Fibroblast of lung (primary cell): ENCODE data around the gene GADD45G. TPM values are rescaled to one million over a fixed set of nuclear protein-coding genes. Genes with fewer than 3 reads are reported as not detected.

Experiments
- DNase-seq, 2 donors: peaks; one replicate each; pipeline versions ENCODE4 v3.0.0 to v3.0.0-alpha.2; 2010; ENCODE audit warnings: low read depth in 2 of 2
- H2AFZ ChIP-seq: 2 replicates; pipeline ENCODE4 v1.5.1; 2012; ENCODE audit warnings: low read length, control low read depth, inconsistent platforms
- H3K27ac ChIP-seq: 2 replicates; pipeline ENCODE4 v1.5.1; 2011; ENCODE audit warnings: low read length, control low read depth; ENCODE audit not compliant: insufficient read depth
- H3K27me3 ChIP-seq: 2 replicates; pipeline ENCODE4 v1.5.1; 2011; ENCODE audit warnings: mild to moderate bottlenecking, low read length; ENCODE audit not compliant: control insufficient read depth, insufficient read depth
- H3K36me3 ChIP-seq: 2 replicates; pipeline ENCODE4 v1.5.1; 2011; ENCODE audit warnings: low read length; ENCODE audit not compliant: control insufficient read depth, insufficient read depth
- H3K4me1 ChIP-seq: 2 replicates; pipeline ENCODE4 v1.5.1; 2011; ENCODE audit warnings: low read length; ENCODE audit not compliant: control insufficient read depth, insufficient read depth; ENCODE audit errors: extremely low read depth
- H3K4me2 ChIP-seq: 2 replicates; pipeline ENCODE4 v1.5.1; 2011; ENCODE audit warnings: low read length, control low read depth; ENCODE audit not compliant: insufficient read depth; ENCODE audit errors: extremely low read depth
- H3K4me3 ChIP-seq, 4 experiments: fragments of 200-600 bp in 1 of 4; sonication (generic) in 1 of 4; replicated peaks in 1 of 4; 2 replicates each; pipeline ENCODE4 v1.5.1; 2011 to 2016; ENCODE audit warnings: low read length in 4 of 4, low read depth in 3 of 4, mild to moderate bottlenecking in 3 of 4, control low read depth in 2 of 4, inconsistent platforms in 1 of 4, mixed read lengths in 1 of 4; ENCODE audit not compliant: insufficient read depth in 1 of 4; ENCODE audit errors: control extremely low read depth in 1 of 4
- H3K79me2 ChIP-seq: 2 replicates; pipeline ENCODE4 v1.5.1; 2012; ENCODE audit warnings: mild to moderate bottlenecking, low read length, inconsistent platforms; ENCODE audit not compliant: control insufficient read depth, insufficient read depth
- H3K9ac ChIP-seq: 2 replicates; pipeline ENCODE4 v1.5.1; 2011; ENCODE audit warnings: mild to moderate bottlenecking, low read length, control low read depth; ENCODE audit not compliant: insufficient read depth
- H3K9me3 ChIP-seq: 2 replicates; pipeline ENCODE4 v1.5.1; 2012; ENCODE audit warnings: low read depth, low read length; ENCODE audit not compliant: control insufficient read depth, insufficient read depth
- H4K20me1 ChIP-seq: 2 replicates; pipeline ENCODE4 v1.5.1; 2011; ENCODE audit warnings: low read length; ENCODE audit not compliant: control insufficient read depth, insufficient read depth; ENCODE audit errors: extremely low read depth
- EZH2 ChIP-seq: IDR thresholded peaks from 2 replicates; pipeline ENCODE4 v1.5.1; 2012; ENCODE audit warnings: low read length, control low read depth, mild to moderate bottlenecking; ENCODE audit errors: missing control alignments
- polyA plus RNA-seq, 2 donors: library from polyadenylated mRNA; depleted of rRNA in 1 of 2; stranded (reverse) in 1 of 2; unstranded in 1 of 2; fragments of >200 nt; gene quantifications; 2 replicates each; pipeline ENCODE4 v1.2.1, GENCODE V29; 2011 to 2012; ENCODE audit warnings: missing spikeins in 1 of 2
- total RNA-seq: library from RNA; depleted of rRNA; stranded (reverse); fragments of >200 nt; gene quantifications from 2 replicates; pipeline ENCODE4 v1.2.1, GENCODE V29; 2014
- TF ChIP-seq, protein P1 (sequence below), 2 donors: IDR thresholded peaks in 1 of 2; conservative IDR thresholded peaks in 1 of 2; 1 replicate in 1 of 2; 2 replicates in 1 of 2; pipeline ENCODE4 v1.5.1; 2011 to 2012; ENCODE audit warnings: low read length in 2 of 2, control low read depth in 1 of 2, inconsistent platforms in 1 of 2, low read depth in 1 of 2, mild to moderate bottlenecking in 1 of 2

GADD45G gene
- total and polyA plus RNA-seq, 2 donors (not counting 1 experiment from before 2014, with no cell fraction given), result 3.5 TPM; not detected in 1

- no peak for TF ChIP-seq EZH2
- TF ChIP-seq, protein P1, sequence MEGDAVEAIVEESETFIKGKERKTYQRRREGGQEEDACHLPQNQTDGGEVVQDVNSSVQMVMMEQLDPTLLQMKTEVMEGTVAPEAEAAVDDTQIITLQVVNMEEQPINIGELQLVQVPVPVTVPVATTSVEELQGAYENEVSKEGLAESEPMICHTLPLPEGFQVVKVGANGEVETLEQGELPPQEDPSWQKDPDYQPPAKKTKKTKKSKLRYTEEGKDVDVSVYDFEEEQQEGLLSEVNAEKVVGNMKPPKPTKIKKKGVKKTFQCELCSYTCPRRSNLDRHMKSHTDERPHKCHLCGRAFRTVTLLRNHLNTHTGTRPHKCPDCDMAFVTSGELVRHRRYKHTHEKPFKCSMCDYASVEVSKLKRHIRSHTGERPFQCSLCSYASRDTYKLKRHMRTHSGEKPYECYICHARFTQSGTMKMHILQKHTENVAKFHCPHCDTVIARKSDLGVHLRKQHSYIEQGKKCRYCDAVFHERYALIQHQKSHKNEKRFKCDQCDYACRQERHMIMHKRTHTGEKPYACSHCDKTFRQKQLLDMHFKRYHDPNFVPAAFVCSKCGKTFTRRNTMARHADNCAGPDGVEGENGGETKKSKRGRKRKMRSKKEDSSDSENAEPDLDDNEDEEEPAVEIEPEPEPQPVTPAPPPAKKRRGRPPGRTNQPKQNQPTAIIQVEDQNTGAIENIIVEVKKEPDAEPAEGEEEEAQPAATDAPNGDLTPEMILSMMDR (conservative IDR thresholded peaks at IDR 0.05 in 1 of 2, IDR thresholded peaks at IDR 0.05 in 1 of 2; ENCODE audit: low read depth in 1 of 2, low read length in 2 of 2), result no peak
- H4K20me1 ChIP-seq, result no peaks in the 10 kb centered on the region
- H3K9ac ChIP-seq, result no peak overlapping the region
- H3K27me3 ChIP-seq, result no peaks in the 10 kb centered on the region
- H3K4me2 ChIP-seq, result no peak overlapping the region
- no peaks in the 10 kb centered on the region for H3K79me2 ChIP-seq
- no peak overlapping the region for H3K4me3 ChIP-seq
- no peaks in the 10 kb centered on the region for H3K36me3 ChIP-seq
- no peak for DNase-seq
- no peaks in the 10 kb centered on the region for H3K4me1 ChIP-seq
- H3K27ac ChIP-seq, result no peak overlapping the region
- H2AFZ ChIP-seq, result no peak overlapping the region
- no peaks in the 10 kb centered on the region for H3K9me3 ChIP-seq
Observed at GRCh38 chr9:89647366-89648128, 42.7 kb downstream of the GADD45G start.

DNA sequence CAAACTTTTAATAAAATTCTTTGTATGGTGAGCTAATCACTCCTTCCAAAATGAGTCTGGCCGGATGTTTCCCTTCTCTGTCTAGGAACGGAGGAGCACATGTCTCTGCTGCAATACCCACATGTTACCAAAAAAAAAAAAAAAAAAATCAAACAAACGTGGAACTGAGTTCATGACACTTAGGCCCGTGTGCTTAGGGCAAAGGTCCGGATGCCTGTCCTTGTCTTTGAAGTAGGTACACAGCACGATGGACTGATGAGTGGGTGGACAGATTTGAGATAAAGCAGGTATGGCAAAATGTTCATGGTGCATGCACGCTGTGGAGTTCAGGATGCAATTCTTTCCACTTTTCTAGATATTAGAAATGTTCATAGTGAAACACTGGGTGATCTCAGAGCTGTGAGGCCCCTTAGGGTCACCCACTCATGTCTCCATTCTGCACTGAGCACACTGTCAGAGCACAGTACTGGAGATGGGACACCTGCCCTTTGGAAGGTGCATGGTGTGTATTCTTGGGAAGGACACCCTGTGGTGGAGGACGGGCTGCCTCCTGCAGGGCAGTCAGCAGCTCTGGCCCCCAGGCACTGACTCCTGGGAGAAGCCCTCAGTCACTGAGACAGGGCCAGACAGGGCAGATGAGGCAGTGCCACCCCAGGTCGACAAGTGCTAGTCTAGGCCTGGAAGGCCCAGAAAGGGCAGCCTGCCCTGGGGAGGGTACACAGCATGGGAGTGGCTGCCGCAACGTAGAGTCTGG is 43.6 kb downstream of the GADD45G start:
- Histone ChIP-seq H3K4me3 (no peak overlapping the region), H3K79me2 (no peaks in the 10 kb centered on the region), H3K9me3 (no peaks in the 10 kb centered on the region), H3K9ac (no peak overlapping the region), H4K20me1 (no peaks in the 10 kb centered on the region), H3K27me3 (no peaks in the 10 kb centered on the region), H2AFZ (no peak overlapping the region), H3K4me2 (no peak overlapping the region), H3K27ac (no peak overlapping the region), H3K4me1 (no peaks in the 10 kb centered on the region), H3K36me3 (no peaks in the 10 kb centered on the region)
- no peak for TF ChIP-seq EZH2
- TF ChIP-seq, protein P1 (conservative IDR thresholded peaks at IDR 0.05 in 1 of 2, IDR thresholded peaks at IDR 0.05 in 1 of 2; ENCODE audit: low read depth in 1 of 2, low read length in 2 of 2), result no peak
- DNase-seq, result no peak

- TF ChIP-seq, protein P1 (conservative IDR thresholded peaks at IDR 0.05 in 1 of 2, IDR thresholded peaks at IDR 0.05 in 1 of 2; ENCODE audit: low read depth in 1 of 2, low read length in 2 of 2), result no peak
- TF ChIP-seq EZH2, result no peak
- Histone ChIP-seq H3K79me2 (no peaks in the 10 kb centered on the region), H3K36me3 (no peaks in the 10 kb centered on the region), H3K4me2 (no peak overlapping the region), H2AFZ (no peak overlapping the region), H3K27ac (no peak overlapping the region), H3K4me3 (no peak overlapping the region), H3K9me3 (no peaks in the 10 kb centered on the region), H3K9ac (no peak overlapping the region), H3K27me3 (no peaks in the 10 kb centered on the region), H3K4me1 (no peaks in the 10 kb centered on the region), H4K20me1 (no peaks in the 10 kb centered on the region)
- DNase-seq, result no peak
Observed at GRCh38 chr9:89649039-89649691, 44.4 kb downstream of the GADD45G start.
